Choroid plexus epithelial cell (primary cell): Measurements from ENCODE around the gene KIF6.
A peak's percentile ranks its signal among the peaks of the same experiment; 100 is the strongest.

ENCODE experiments used
- DNase-seq: peaks from one replicate; pipeline ENCODE4 v3.0.0-alpha.2; 2010; ENCODE audit warnings: low read depth
- H3K4me3 ChIP-seq: 2 replicates; pipeline ENCODE4 v1.5.1; 2011; ENCODE audit warnings: low read depth, mild to moderate bottlenecking, control low read depth, low read length, moderate library complexity
- CTCF ChIP-seq: conservative IDR thresholded peaks from 2 replicates; pipeline ENCODE4 v1.5.1; 2011; ENCODE audit warnings: low read depth, mild to moderate bottlenecking, control low read depth, inconsistent platforms, low read length, moderate library complexity

KIF6 gene

GRCh38 chr6:39623750-39624149 lies 101.5 kb downstream of the KIF6 start:
- no peak for DNase-seq
- H3K4me3 ChIP-seq, result no peak overlapping the region
- no peak for TF ChIP-seq CTCF

- no peak for TF ChIP-seq CTCF
- H3K4me3 ChIP-seq, result no peak overlapping the region
- DNase-seq, result no peak
Measured at GRCh38 chr6:39617520-39617919, 107.7 kb downstream of the KIF6 start.

- DNase-seq, result no peak
- TF ChIP-seq CTCF, result no peak
- H3K4me3 ChIP-seq, result no peak overlapping the region
Measured at GRCh38 chr6:39617026-39617425, 108.2 kb downstream of the KIF6 start.

- no peak overlapping the region for H3K4me3 ChIP-seq
- TF ChIP-seq CTCF, result no peak
- DNase-seq, result no peak
Measured at GRCh38 chr6:39615622-39616021, 109.6 kb downstream of the KIF6 start.

GRCh38 chr6:39614393-39614950 lies 110.7 kb downstream of the KIF6 start:
- DNase-seq, result no peak
- H3K4me3 ChIP-seq, result no peak overlapping the region
- TF ChIP-seq CTCF, result no peak

- DNase-seq, result peak; percentile 28
- no peak for TF ChIP-seq CTCF
- no peak overlapping the region for H3K4me3 ChIP-seq
Measured at GRCh38 chr6:39610221-39610620, 115.0 kb downstream of the KIF6 start.

- no peak overlapping the region for H3K4me3 ChIP-seq
- DNase-seq, result no peak
- no peak for TF ChIP-seq CTCF
Measured at GRCh38 chr6:39608652-39609345, 116.4 kb downstream of the KIF6 start.
